Astrocyte (in vitro differentiated cells and primary cell): ENCODE data around the gene RANGRF. TPM values are rescaled to one million over a fixed set of nuclear protein-coding genes. Genes with fewer than 3 reads are reported as not detected.

Experiments
- DNase-seq: peaks from one replicate; pipeline ENCODE4 v3.0.0-alpha.2; 2010; ENCODE audit warnings: low read depth
- FAIRE-seq: peaks from 2 replicates; lab custom pipeline; 2011; peaks lifted over from hg19 to GRCh38; lab: Jason Lieb, UNC
- H2AFZ ChIP-seq: 2 replicates; pipeline ENCODE4 v1.6.0; 2012; ENCODE audit warnings: low read depth, low read length, inconsistent platforms
- H3K27ac ChIP-seq: 2 replicates; pipeline ENCODE4 v1.5.1; 2011; ENCODE audit warnings: low read depth, low read length, inconsistent platforms
- H3K27me3 ChIP-seq: 2 replicates; pipeline ENCODE4 v1.6.0; 2011; ENCODE audit warnings: low read length, inconsistent platforms; ENCODE audit not compliant: insufficient read depth
- H3K36me3 ChIP-seq: 2 replicates; pipeline ENCODE4 v1.5.1; 2011; ENCODE audit warnings: low read length, inconsistent platforms; ENCODE audit not compliant: insufficient read depth
- H3K4me1 ChIP-seq: 2 replicates; pipeline ENCODE4 v1.5.1; 2011; ENCODE audit warnings: low read length, inconsistent platforms; ENCODE audit not compliant: insufficient read depth
- H3K4me2 ChIP-seq: 2 replicates; pipeline ENCODE4 v1.6.0; 2012; ENCODE audit warnings: low read length, inconsistent platforms
- H3K4me3 ChIP-seq: 2 replicates; pipeline ENCODE4 v1.5.1; 2011; ENCODE audit warnings: low read depth, mild to moderate bottlenecking, low read length, inconsistent platforms; ENCODE audit not compliant: insufficient read depth
- H3K79me2 ChIP-seq: 2 replicates; pipeline ENCODE4 v1.6.0; 2012; ENCODE audit warnings: mild to moderate bottlenecking, low read length, inconsistent platforms; ENCODE audit not compliant: insufficient read depth
- H3K9ac ChIP-seq: 2 replicates; pipeline ENCODE4 v1.6.0; 2012; ENCODE audit warnings: mild to moderate bottlenecking, low read length, inconsistent platforms
- H3K9me3 ChIP-seq: 2 replicates; pipeline ENCODE4 v1.5.1; 2012; ENCODE audit warnings: low read depth, mild to moderate bottlenecking, low read length, inconsistent platforms; ENCODE audit not compliant: insufficient read depth
- H4K20me1 ChIP-seq: 2 replicates; pipeline ENCODE4 v1.6.0; 2012; ENCODE audit warnings: low read length, inconsistent platforms; ENCODE audit not compliant: insufficient read depth
- H3K27ac Mint-ChIP-seq: one replicate; pipeline ENCODE4 v1.8.0; 2021; ENCODE audit warnings: mild to moderate bottlenecking, mixed read lengths; ENCODE audit not compliant: unreplicated experiment
- H3K27me3 Mint-ChIP-seq: one replicate; pipeline ENCODE4 v1.8.0; 2021; ENCODE audit warnings: low read depth, mixed read lengths; ENCODE audit not compliant: unreplicated experiment
- H3K36me3 Mint-ChIP-seq: one replicate; pipeline ENCODE4 v1.8.0; 2021; ENCODE audit warnings: low read depth, mixed read lengths; ENCODE audit not compliant: unreplicated experiment
- H3K4me1 Mint-ChIP-seq: one replicate; pipeline ENCODE4 v1.8.0; 2021; ENCODE audit warnings: low read depth, mixed read lengths; ENCODE audit not compliant: unreplicated experiment
- H3K4me3 Mint-ChIP-seq: one replicate; pipeline ENCODE4 v1.8.0; 2021; ENCODE audit warnings: mild to moderate bottlenecking, moderate library complexity, mixed read lengths; ENCODE audit not compliant: unreplicated experiment
- H3K9me3 Mint-ChIP-seq: one replicate; pipeline ENCODE4 v1.8.0; 2021; ENCODE audit warnings: mild to moderate bottlenecking, mixed read lengths; ENCODE audit not compliant: unreplicated experiment
- CTCF ChIP-seq: IDR thresholded peaks from 2 replicates; pipeline ENCODE4 v1.5.1; 2011; ENCODE audit warnings: low read depth, mild to moderate bottlenecking, inconsistent platforms, low read length, moderate library complexity; ENCODE audit not compliant: insufficient read depth
- EZH2 ChIP-seq: IDR thresholded peaks from 2 replicates; pipeline ENCODE4 v1.6.1; 2012; ENCODE audit warnings: mild to moderate bottlenecking, low read length, inconsistent platforms; ENCODE audit not compliant: insufficient read depth
- total RNA-seq: library from RNA; stranded (reverse); gene quantifications from 2 replicates; pipeline ENCODE4 v1.2.1, GENCODE V29; 2021

Gene RANGRF
- total RNA-seq, 1 donor from 2014 or later, result 16.1 TPM

GRCh38 chr17:8264320-8264719 lies 24.1 kb upstream of the RANGRF start:
- Mint-ChIP-seq H3K4me3 (no peak overlapping the region), H3K36me3 (peaks cover 8% of the 10 kb centered on the region), H3K27me3 (no peaks in the 10 kb centered on the region), H3K9me3 (no peaks in the 10 kb centered on the region), H3K27ac (no peak overlapping the region), H3K4me1 (no peaks in the 10 kb centered on the region)
- DNase-seq, result no peak
- TF ChIP-seq CTCF (no peak), EZH2 (no peak)
- H3K27ac ChIP-seq, result no peak overlapping the region
- no peak overlapping the region for H3K4me2 ChIP-seq
- no peak overlapping the region for H3K9ac ChIP-seq
- H4K20me1 ChIP-seq, result no peaks in the 10 kb centered on the region
- no peaks in the 10 kb centered on the region for H3K4me1 ChIP-seq
- no peaks in the 10 kb centered on the region for H3K9me3 ChIP-seq
- H3K36me3 ChIP-seq, result peaks cover 9% of the 10 kb centered on the region
- no peak for FAIRE-seq
- no peak overlapping the region for H3K4me3 ChIP-seq
- H3K27me3 ChIP-seq, result no peaks in the 10 kb centered on the region
- no peak overlapping the region for H2AFZ ChIP-seq
- no peaks in the 10 kb centered on the region for H3K79me2 ChIP-seq

- H3K27ac ChIP-seq, result no peak overlapping the region
- H3K9me3 Mint-ChIP-seq, result no peaks in the 10 kb centered on the region
- no peak overlapping the region for H3K27ac Mint-ChIP-seq
- H3K4me3 Mint-ChIP-seq, result no peak overlapping the region
- no peak overlapping the region for H3K4me3 ChIP-seq
- no peaks in the 10 kb centered on the region for H3K79me2 ChIP-seq
- DNase-seq (no peak), FAIRE-seq (no peak)
- no peaks in the 10 kb centered on the region for H3K27me3 Mint-ChIP-seq
- TF ChIP-seq EZH2 (no peak), CTCF (no peak)
- H4K20me1 ChIP-seq, result no peaks in the 10 kb centered on the region
- H3K9ac ChIP-seq, result no peak overlapping the region
- H3K36me3 Mint-ChIP-seq, result peaks cover 8% of the 10 kb centered on the region
- H3K27me3 ChIP-seq, result no peaks in the 10 kb centered on the region
- no peaks in the 10 kb centered on the region for H3K4me1 ChIP-seq
- H2AFZ ChIP-seq, result no peak overlapping the region
- no peaks in the 10 kb centered on the region for H3K9me3 ChIP-seq
- peaks cover 9% of the 10 kb centered on the region for H3K36me3 ChIP-seq
- no peak overlapping the region for H3K4me2 ChIP-seq
- no peaks in the 10 kb centered on the region for H3K4me1 Mint-ChIP-seq
These were observed 23.5 kb upstream of the RANGRF start for GRCh38 chr17:8264836-8265542.
